ENCODE data around the gene ROBO3.
A peak's percentile ranks its signal among the peaks of the same experiment; 100 is the strongest.

Gene ROBO3

DNA sequence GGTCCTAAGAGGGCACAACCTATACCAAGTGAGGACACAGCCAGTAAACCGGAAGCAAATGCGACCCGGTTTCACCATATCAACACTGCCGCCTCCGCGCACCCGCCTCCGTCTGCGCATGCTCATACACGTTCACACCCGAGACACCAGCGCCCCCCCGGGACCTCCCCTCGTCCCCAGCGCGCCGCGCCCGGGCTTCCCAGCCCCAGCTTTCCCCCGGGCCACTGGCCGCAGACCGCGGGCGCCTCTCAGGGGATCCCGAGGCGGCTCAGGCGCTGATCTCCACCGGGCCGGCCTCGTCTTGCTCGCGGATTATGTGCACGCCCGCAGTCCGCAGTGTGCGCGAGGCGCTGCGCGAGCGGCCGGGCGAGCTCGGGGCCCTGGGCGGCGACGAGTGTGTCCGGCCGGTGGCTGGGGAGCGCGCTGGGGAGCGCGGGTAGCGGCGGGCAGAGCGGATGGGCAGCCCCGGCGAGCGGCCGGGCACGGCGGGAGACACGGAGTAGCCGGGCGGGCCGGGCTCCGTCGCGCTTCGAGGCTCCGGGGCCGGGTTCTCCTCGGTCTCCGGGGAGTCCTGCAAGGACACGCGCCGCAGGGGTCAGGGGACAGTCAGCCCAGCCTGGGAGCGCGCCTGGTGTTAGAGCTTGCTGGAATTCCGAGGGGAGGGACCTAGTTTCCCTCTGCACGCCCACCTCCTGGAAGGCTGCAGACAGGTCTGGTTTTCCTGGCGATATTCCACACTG, 55.8 kb downstream of the ROBO3 start:
- DNase-seq, result peak; percentile 73

DNA sequence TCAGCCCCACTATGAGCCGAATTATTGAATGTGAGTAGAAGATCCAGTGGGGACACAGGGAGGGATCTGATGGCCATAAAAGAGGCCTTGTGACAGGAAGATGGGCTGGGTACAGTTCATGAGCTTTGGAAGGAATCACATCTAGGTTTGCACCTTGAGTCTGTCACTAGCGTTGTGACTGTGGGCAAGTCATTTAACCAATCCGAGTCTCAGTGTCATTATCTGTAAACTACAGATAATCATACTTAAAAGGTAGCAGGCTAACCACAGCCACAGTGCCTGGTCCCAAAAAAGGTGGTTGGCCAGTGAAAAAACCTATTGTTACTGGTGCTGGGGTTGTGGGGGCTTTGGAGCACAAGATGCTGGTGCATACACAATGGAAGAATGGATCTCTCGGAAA, 57.6 kb downstream of the ROBO3 start:
- no peak for DNase-seq

DNA sequence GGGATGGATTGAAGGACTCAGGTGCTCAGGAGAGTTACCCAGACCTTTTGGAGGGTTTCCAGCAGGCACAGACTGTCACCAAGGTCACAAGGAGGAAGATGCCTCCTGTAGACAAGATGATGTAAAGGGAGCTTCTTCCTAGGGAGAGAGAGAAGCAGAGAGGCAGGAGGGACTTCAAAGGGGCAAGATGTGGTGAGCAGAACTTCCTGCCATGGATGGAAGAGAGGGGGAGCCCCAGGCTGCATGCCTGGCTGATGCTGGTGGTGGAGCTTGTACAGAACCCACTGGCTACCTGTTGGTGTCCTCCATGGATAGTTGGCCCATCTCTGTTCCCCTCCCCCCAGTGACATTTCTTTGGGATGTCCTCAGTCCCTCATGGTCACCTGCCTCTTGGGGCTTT, 58.1 kb downstream of the ROBO3 start:
- no peak for DNase-seq

DNA sequence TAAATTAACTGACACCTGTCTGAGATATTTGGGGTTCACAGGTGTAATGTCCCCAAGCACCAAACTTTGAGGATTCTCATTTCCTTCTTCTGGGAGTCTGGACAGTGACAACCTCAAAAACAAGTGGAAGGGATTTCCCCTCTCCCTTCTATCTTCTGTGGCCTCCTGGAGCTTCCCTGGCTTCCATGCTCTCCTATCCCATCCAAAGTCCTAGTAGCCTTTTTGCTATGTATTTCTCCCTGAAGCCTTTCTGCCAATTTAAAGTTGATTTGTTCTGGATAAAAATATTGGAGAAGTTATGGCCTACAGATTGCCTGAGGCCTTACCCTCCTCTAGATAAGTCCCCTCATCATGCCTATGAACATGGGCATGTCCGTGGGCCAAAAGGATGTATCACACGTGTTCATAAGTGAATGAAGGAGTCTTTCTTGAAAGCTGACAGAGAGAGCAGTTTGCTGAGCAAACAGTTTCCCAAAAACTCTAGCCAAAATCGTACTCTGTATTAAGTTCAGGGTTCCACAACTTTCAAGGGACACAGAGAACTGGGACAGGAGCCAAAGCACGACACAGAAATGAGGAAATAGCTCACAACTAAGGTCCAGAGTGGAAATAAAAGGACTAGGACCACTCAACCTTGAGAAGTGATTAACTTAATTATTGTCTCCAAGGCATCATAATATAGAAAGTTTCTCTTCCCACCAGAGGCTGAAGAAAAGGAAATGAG, 63.9 kb downstream of the ROBO3 start:
- no peak for DNase-seq

DNA sequence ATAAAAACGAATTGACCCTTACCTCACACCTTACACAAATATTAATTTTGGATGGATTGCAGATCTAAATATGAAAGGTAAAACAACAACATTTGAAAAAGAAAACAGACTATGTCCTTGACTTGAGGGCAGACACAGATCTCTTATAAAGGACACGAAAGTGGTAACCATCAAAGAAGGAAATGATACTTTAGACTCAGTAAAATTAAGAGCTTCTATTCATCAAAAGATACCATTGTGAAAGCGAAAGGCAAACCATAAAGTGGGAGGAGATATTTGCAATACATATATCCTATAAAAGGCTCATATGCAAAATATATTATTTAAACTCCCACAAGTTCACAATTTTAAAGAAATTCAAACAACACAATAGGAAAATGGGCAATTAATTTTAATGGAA, 65.6 kb downstream of the ROBO3 start:
- DNase-seq, result no peak
